T-cell (primary cell): ENCODE results near the gene NOL11. TPM values are rescaled to one million over a fixed set of nuclear protein-coding genes. Genes with fewer than 3 reads are reported as not detected.

ENCODE experiments used
- ATAC-seq, 4 experiments: fragments of 200-7000 bp in 3 of 4; fragments of 150-1000 bp in 1 of 4; cut with Tn5 transposase; replicated peaks in 1 of 4; 1 replicate in 3 of 4; 2 replicates in 1 of 4; pipeline ENCODE4 v1.10.0; 2021; ENCODE audit warnings: moderate library complexity in 3 of 4, mild to moderate bottlenecking in 2 of 4, moderate number of reproducible peaks in 1 of 4
- CTCF ChIA-PET, 2 donors: fragments of 300-600 bp; sonication (Branson Sonifier 250); formaldehyde crosslinking; loops; one replicate each; lab custom pipeline; 2022; ENCODE audit warnings: antibody characterized with exemption in 2 of 2; lab: Charles Lee
- POLR2A ChIA-PET, 2 donors: fragments of 300-600 bp; sonication (Branson Sonifier 250); formaldehyde crosslinking; loops; one replicate each; lab custom pipeline; 2022; ENCODE audit warnings: antibody characterized with exemption in 2 of 2; lab: Charles Lee
- DNase-seq, 35 experiments: peaks; one replicate each; pipeline versions ENCODE4 v3.0.0 to v3.0.0-alpha.2; 2013 to 2023
- H3K27ac ChIP-seq: one replicate; pipeline ENCODE4 v1.5.1; 2013; ENCODE audit warnings: low read length
- H3K27me3 ChIP-seq, 2 experiments: replicated peaks in 1 of 2; 1 replicate in 1 of 2; 2 replicates in 1 of 2; pipeline versions ENCODE4 v1.6.1 to v1.7.0; 2013; ENCODE audit warnings: low read length in 1 of 2, mixed read lengths in 1 of 2; ENCODE audit not compliant: control insufficient read depth in 2 of 2, insufficient read depth in 2 of 2; ENCODE audit errors: extremely low read depth in 1 of 2
- H3K36me3 ChIP-seq, 2 donors: 1 replicate in 1 of 2; 2 replicates in 1 of 2; pipeline versions ENCODE4 v1.6.1 to v1.7.0; 2013; ENCODE audit warnings: low read length in 1 of 2; ENCODE audit not compliant: control insufficient read depth in 2 of 2, insufficient read depth in 1 of 2; ENCODE audit errors: extremely low read depth in 1 of 2
- H3K4me1 ChIP-seq, 2 experiments: 1 replicate in 1 of 2; 2 replicates in 1 of 2; pipeline versions ENCODE4 v1.6.1 to v1.7.0; 2013; ENCODE audit warnings: low read length in 2 of 2, mixed read lengths in 1 of 2; ENCODE audit not compliant: insufficient read depth in 2 of 2, control insufficient read depth in 1 of 2; ENCODE audit errors: extremely low read depth in 1 of 2
- H3K4me3 ChIP-seq, 2 donors: 1 replicate in 1 of 2; 2 replicates in 1 of 2; pipeline versions ENCODE4 v1.5.1 to v1.7.0; 2013; ENCODE audit warnings: mild to moderate bottlenecking in 2 of 2, low read length in 1 of 2, moderate library complexity in 1 of 2; ENCODE audit not compliant: control insufficient read depth in 1 of 2; ENCODE audit errors: extremely low read depth in 1 of 2
- H3K9me3 ChIP-seq: 2 replicates; pipeline ENCODE4 v1.7.0; 2013
- H3K27ac Mint-ChIP-seq, 2 donors: one replicate each; pipeline ENCODE4 v1.8.0; 2020 to 2021; ENCODE audit warnings: mild to moderate bottlenecking in 2 of 2, mixed read lengths in 2 of 2
- H3K27me3 Mint-ChIP-seq, 2 donors: one replicate each; pipeline ENCODE4 v1.8.0; 2021 to 2022; ENCODE audit warnings: mixed read lengths in 2 of 2
- H3K36me3 Mint-ChIP-seq: one replicate; pipeline ENCODE4 v1.8.0; 2021; ENCODE audit warnings: mixed read lengths
- H3K4me1 Mint-ChIP-seq, 3 donors: one replicate each; pipeline ENCODE4 v1.8.0; 2020 to 2022; ENCODE audit warnings: mixed read lengths in 3 of 3, mild to moderate bottlenecking in 1 of 3
- H3K4me3 Mint-ChIP-seq, 3 donors: one replicate each; pipeline ENCODE4 v1.8.0; 2020 to 2022; ENCODE audit warnings: mild to moderate bottlenecking in 3 of 3, mixed read lengths in 3 of 3, moderate library complexity in 3 of 3
- H3K9me3 Mint-ChIP-seq, 3 donors: one replicate each; pipeline ENCODE4 v1.8.0; 2020 to 2022; ENCODE audit warnings: mixed read lengths in 3 of 3
- WGBS: methylation state at CpG from one replicate; pipeline ENCODE4 v1.1.5; 2013; ENCODE audit warnings: missing lambda C conversion rate; ENCODE audit not compliant: insufficient coverage; 5-methylcytosine and 5-hydroxymethylcytosine counted together
- total RNA-seq, 35 experiments: library from RNA in 6 of 35; stranded (reverse) in 6 of 35; fragments of 120-200 nt in 1 of 35; gene quantifications; one replicate each; pipeline versions ENCODE4 v1.2.1 to v1.2.4 and lab custom pipeline; 2013 to 2026

NOL11 gene
- total RNA-seq, 5 donors from 2014 or later (not counting 1 experiment from before 2014, with no cell fraction given): 52.0 to 69.0 (median 58.8) TPM

DNA sequence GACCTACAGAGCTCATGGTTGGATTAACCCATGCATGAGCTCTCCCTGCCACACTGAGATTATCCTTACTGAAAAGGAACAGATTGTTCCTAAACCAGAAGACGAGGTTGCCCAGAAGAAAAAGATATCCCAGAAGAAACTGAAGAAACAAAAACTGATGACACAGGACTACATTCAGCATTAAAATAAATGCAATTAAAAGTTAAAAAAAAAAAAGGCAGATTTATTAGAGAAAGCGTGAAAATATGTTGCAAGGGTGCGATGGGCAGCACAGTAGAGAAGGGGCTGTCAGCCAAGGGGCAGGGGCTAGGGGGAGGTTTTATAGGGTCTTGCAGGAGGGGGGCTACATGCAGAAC lies 67.4 kb downstream of the NOL11 start:
- H3K36me3 Mint-ChIP-seq: no peaks in the 10 kb centered on the region
- H3K27ac ChIP-seq: no peak overlapping the region
- peaks cover 0 to 1% of the 10 kb centered on the region in 2 donors for H3K27me3 Mint-ChIP-seq
- no peak overlapping the region for H3K4me3 ChIP-seq
- no peak overlapping the region for H3K4me3 Mint-ChIP-seq
- peaks cover 0 to 4% of the 10 kb centered on the region in 2 experiments for H3K27me3 ChIP-seq
- no peaks in the 10 kb centered on the region for H3K4me1 ChIP-seq
- H3K4me1 Mint-ChIP-seq: no peaks in the 10 kb centered on the region
- DNase-seq (no peak), ATAC-seq (no peak)
- H3K9me3 Mint-ChIP-seq: peaks cover 0 to 4% (median 0%) of the 10 kb centered on the region in 3 donors
- H3K9me3 ChIP-seq: no peaks in the 10 kb centered on the region
- H3K36me3 ChIP-seq: no peaks in the 10 kb centered on the region
- no peak overlapping the region for H3K27ac Mint-ChIP-seq
- ChIA-PET POLR2A (no interaction called here), CTCF (no interaction called here)
- WGBS: 67% methylated on average over 1 of the region's 3 CpGs

GRCh38 chr17:67785504-67785903 lies 67.8 kb downstream of the NOL11 start:
- Mint-ChIP-seq H3K36me3 (no peaks in the 10 kb centered on the region), H3K27me3 (peaks cover 0 to 1% of the 10 kb centered on the region in 2 donors), H3K4me1 (no peaks in the 10 kb centered on the region), H3K9me3 (peaks cover 0 to 4% (median 0%) of the 10 kb centered on the region in 3 donors), H3K27ac (no peak overlapping the region), H3K4me3 (no peak overlapping the region)
- H3K36me3 ChIP-seq: no peaks in the 10 kb centered on the region
- ChIA-PET POLR2A (no interaction called here), CTCF (no interaction called here)
- no peaks in the 10 kb centered on the region for H3K4me1 ChIP-seq
- DNase-seq (no peak), ATAC-seq (no peak)
- peaks cover 0 to 4% of the 10 kb centered on the region in 2 experiments for H3K27me3 ChIP-seq
- H3K9me3 ChIP-seq: no peaks in the 10 kb centered on the region
- 96% methylated on average over 4 of the region's 5 CpGs for WGBS
- H3K4me3 ChIP-seq: no peak overlapping the region
- no peak overlapping the region for H3K27ac ChIP-seq

Other genes starting within 250 kb of the NOL11 start
- gene BPTF, start 107.6 kb downstream of the NOL11 start, total RNA-seq: 100 to 1,000 TPM; 155 to 173 (median 168) TPM